Embryonic facial prominence (tissue), 1 donor: ENCODE results near the gene RNF138.
"Not testable (repeated sequence)": the region's sequence is repeated elsewhere in the genome, so short reads cannot be mapped to it uniquely, and the experiment has no call there.

Source experiments
- DNase-seq: peaks from one replicate; pipeline ENCODE4 v3.0.0-alpha.2; 2016; ENCODE audit errors: extremely low spot score

RNF138 gene

GRCh38 chr18:32174719-32175118, 83.0 kb downstream of the RNF138 start:
- no peak for DNase-seq

- no peak for DNase-seq
Observed at GRCh38 chr18:32175265-32175664, 83.6 kb downstream of the RNF138 start.

- not testable (repeated sequence) for DNase-seq
Observed at GRCh38 chr18:32176745-32177144, 85.1 kb downstream of the RNF138 start.

DNA sequence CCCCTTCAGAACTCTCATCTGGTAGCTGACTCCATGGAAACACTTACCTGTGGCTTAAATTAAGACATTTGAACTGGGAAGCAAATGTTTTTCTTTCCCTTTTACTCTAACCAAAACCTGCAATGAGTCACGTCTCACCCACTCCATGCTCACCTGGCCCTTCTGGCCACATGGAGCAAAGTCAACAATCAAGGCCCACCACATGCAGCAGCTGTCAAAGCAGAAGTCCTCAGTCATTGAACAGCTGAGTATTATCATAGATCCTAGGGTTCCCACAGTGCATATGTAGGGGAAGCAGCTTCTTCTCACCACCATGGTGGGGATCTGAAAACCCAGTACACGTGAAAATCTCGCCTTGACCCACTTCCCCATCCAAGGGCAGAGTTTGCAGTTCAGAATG, 85.9 kb downstream of the RNF138 start:
- DNase-seq, result no peak
